NB4 (cell line): Measurements from ENCODE around the gene PTCD1.

Experiments
- TF ChIP-seq, protein P1 (sequence below): IDR thresholded peaks from one replicate; pipeline ENCODE4 v1.5.1; 2012; ENCODE audit warnings: low read depth, low read length
- TF ChIP-seq, protein P2 (sequence below): IDR thresholded peaks from 2 replicates; pipeline ENCODE4 v1.6.1; 2011; ENCODE audit warnings: low read depth, low read length

DNA sequence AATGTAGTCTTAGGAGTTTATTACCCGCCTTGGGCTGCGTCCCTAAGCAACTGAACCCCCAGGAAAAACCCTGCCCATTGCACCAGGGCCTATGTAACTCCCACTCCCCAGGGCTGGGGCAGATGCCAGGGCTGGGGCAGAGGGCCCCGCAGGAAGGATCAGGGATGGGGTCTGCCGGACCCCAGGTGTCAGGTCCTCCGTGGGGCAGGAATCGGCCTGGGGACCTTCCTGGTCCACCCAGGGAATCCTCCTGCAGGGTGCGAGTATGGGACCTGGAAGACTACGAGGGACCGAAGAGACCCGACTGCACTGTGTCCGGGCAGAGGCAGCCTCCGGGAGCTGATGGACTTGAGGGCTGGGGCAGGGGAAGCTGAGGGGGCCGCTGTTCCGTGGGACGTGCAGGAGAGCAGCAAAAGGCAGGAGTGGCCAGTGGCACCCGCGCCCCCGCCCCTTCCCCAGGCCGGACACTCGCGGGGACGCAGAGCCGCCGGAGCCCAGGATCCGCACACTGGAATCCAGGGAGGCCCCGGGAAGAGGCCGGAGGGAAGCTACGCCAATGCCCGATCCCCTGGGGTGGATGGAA, 29.8 kb upstream of the PTCD1 start:
- TF ChIP-seq, protein P1, sequence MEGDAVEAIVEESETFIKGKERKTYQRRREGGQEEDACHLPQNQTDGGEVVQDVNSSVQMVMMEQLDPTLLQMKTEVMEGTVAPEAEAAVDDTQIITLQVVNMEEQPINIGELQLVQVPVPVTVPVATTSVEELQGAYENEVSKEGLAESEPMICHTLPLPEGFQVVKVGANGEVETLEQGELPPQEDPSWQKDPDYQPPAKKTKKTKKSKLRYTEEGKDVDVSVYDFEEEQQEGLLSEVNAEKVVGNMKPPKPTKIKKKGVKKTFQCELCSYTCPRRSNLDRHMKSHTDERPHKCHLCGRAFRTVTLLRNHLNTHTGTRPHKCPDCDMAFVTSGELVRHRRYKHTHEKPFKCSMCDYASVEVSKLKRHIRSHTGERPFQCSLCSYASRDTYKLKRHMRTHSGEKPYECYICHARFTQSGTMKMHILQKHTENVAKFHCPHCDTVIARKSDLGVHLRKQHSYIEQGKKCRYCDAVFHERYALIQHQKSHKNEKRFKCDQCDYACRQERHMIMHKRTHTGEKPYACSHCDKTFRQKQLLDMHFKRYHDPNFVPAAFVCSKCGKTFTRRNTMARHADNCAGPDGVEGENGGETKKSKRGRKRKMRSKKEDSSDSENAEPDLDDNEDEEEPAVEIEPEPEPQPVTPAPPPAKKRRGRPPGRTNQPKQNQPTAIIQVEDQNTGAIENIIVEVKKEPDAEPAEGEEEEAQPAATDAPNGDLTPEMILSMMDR: no peak
- TF ChIP-seq, protein P2, sequence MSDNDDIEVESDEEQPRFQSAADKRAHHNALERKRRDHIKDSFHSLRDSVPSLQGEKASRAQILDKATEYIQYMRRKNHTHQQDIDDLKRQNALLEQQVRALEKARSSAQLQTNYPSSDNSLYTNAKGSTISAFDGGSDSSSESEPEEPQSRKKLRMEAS: no peak
